Gastroesophageal sphincter (tissue), 3 donors: ENCODE results near the gene GATAD2B.

Experiments
- CTCF ChIP-seq, 4 experiments: fragments of 200-600 bp in 2 of 4; fragments of 450-650 bp in 2 of 4; sonication (generic) in 1 of 4; IDR thresholded peaks; one replicate each; pipeline ENCODE4 v1.5.1; 2017 to 2019; ENCODE audit warnings: antibody characterized with exemption in 4 of 4, mild to moderate bottlenecking in 2 of 4, moderate library complexity in 2 of 4
- EP300 ChIP-seq: sonication (generic); formaldehyde crosslinking; IDR thresholded peaks from one replicate; pipeline ENCODE4 v1.6.1; 2017; ENCODE audit warnings: antibody characterized with exemption, mild to moderate bottlenecking
- POLR2A ChIP-seq, 2 donors: fragments of 450-650 bp; IDR thresholded peaks; one replicate each; pipeline ENCODE4 v1.6.1; 2017; ENCODE audit warnings: antibody characterized with exemption in 2 of 2, mild to moderate bottlenecking in 2 of 2, moderate library complexity in 1 of 2
- POLR2AphosphoS5 ChIP-seq: sonication (generic); formaldehyde crosslinking; IDR thresholded peaks from one replicate; pipeline ENCODE4 v1.6.1; 2017; ENCODE audit warnings: antibody characterized with exemption

- TF ChIP-seq POLR2AphosphoS5 (no peak), CTCF (IDR thresholded peaks at IDR 0.05) (no peak), POLR2A (IDR thresholded peaks at IDR 0.05) (no peak), EP300 (no peak)
Observed at GRCh38 chr1:153805886-153806719, 116.7 kb downstream of the GATAD2B start.
